HG02763 (cell line): ENCODE measurements around the gene TCEANC2.
"Not testable (repeated sequence)": the region's sequence is repeated elsewhere in the genome, so short reads cannot be mapped to it uniquely, and the experiment has no call there.

Experiments used
- ATAC-seq: cut with Tn5 transposase; IDR thresholded peaks from one replicate; pipeline ENCODE4 v1.9.1; 2021; ENCODE audit warnings: mild to moderate bottlenecking, moderate library complexity; ENCODE audit not compliant: unreplicated experiment

The TCEANC2 gene

GRCh38 chr1:54081306-54082270 is 28.2 kb downstream of the TCEANC2 start:
- peak; percentile 70 for ATAC-seq

- ATAC-seq = no peak
Measured at GRCh38 chr1:54084794-54085193, 31.4 kb downstream of the TCEANC2 start.

- no peak for ATAC-seq
Measured at GRCh38 chr1:54086754-54087153, 33.3 kb downstream of the TCEANC2 start.

GRCh38 chr1:54088385-54088784 is 35.0 kb downstream of the TCEANC2 start:
- ATAC-seq = no peak

DNA sequence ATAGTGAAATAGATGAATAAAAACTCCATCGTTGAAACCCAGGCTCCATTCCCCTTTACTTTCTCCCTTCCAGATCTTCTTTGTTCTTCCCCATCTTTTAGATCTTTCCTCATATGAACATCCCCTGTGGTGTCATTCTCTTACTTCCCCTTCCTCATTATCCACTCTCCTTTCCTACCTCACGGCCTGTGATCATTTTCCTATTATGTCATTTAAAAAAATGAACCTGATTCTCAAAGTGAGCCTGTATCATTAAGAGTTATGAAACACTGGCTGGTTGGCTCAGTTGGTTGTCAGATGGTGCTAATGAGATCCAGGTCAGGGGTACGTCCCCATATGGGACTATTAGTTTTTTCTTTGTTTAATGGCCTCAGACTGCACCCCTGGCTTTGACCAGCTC is 38.3 kb downstream of the TCEANC2 start:
- no peak for ATAC-seq

DNA sequence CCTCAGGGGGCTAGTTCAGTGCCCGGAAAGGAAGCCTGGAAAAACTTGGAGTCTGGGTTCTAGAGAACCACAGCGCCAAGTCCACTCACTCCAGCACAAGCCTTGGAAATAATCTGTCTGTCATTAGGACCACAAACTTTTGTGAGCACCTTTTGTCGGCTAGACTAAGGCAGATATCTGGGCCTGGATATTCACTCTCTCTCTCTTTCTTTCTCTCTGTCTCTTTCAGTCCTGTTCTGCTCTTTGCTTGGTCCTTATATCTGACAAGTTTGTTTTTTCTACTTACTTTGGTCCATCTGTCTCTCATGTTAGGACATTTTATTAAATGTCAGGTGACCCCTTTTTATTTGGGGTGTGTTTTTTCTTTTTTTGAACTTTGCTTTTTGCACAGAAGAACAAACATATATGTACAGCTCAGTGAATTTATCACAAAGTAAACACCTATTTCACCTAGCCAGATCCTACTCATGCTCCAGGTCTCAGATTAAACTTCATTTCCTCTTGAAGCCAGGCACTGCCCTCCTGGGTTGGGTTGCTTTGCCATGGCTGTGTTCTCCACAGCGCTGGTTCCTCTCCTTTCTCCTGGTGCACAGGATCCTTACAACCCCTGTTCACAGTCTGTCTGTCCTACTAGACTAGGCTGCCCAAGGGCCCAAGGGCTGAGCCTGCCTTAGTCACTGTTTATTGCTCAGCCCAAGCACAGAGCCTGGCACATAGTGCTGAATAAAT is 40.8 kb downstream of the TCEANC2 start:
- ATAC-seq = no peak

DNA sequence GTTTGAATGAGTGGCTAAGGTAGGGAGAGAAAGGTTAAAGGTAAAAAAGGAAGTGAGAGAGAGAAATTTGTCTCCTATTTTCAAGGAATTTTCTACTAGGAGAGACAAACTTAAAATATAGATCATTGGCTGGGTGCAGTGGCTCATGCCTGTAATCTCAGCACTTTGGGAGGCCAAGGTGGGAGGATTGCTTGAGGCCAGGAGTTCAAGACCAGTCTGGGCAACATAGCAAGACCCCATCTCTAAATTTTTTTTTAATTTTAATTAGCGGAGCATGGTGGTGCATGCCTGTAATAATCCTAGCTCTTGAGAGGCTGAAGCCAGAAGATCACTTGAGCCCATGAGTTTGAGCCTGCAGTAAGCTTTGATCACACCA is 41.3 kb downstream of the TCEANC2 start:
- ATAC-seq = not testable (repeated sequence)

DNA sequence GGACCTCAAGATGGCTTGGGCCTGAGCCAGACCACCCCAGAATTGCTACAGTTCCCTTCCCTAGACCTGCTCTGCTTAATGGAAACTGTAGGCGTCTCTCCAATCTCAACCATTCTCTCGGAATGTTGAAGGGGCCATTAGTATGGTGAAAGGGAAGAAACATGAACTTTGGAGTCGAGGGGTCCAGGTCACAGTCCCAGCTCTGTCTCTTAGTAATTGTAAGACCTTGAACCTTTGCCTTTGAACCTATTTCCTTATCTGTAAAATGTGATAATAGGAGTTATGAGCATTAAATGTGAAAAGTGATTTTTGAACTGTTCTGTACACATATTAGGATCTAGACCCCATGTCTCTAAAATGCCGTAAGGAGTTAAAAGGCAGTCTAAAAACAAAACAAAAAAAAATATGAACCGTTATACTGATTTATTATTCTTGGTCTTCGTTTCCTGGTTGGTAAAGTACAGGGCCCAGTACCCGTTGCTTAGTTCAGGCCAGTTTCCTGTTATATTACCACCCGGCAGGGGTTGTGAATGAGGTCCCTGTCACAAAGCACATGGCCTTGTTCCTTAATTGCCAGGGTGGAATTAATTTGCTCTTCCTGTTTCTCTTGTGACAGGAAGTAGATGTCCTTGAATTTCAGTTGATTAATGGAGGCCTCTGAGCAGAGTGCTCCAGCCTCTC is 42.3 kb downstream of the TCEANC2 start:
- ATAC-seq = no peak

GRCh38 chr1:54096227-54096876 is 42.9 kb downstream of the TCEANC2 start:
- ATAC-seq = no peak

DNA sequence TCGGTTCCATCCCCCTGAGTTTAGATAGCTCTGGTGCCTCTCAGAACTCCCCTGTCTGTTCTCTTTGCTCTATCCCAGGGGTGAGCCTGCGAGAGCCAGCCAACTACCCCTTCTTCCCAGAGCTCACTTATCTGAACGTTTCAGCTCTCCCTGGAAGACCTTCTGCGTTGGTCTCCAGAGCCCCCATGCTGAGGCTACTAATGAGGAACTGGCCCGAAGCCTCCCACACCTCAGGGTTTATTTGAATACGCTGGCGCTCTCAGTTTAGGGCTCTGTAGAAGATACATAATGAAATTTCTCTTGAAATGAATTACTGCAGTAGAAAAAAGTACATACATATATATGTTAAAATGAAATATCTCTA is 43.5 kb downstream of the TCEANC2 start:
- no peak for ATAC-seq

- ATAC-seq = no peak
Measured at GRCh38 chr1:54099061-54099610, 45.7 kb downstream of the TCEANC2 start.

DNA sequence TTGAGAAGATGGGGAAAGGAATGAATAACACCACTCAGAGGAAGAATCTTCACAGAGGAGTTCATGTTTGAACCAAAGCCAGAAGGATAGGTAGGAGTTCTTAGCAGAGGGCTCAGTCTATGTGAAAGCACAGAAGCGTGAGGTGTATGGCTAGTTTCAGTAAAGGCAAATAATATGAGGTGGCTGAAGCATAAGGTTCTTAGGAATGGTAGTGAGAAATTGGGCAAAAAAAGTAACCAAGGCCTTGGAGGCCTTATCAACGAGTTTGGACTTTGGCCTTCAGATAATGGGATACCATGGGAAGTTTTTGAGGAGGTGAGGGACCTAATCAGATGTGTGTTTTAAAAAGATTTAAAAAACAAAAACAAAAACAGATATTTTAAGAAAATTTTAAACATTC is 47.1 kb downstream of the TCEANC2 start:
- ATAC-seq = no peak

GRCh38 chr1:54103414-54103813 is 50.0 kb downstream of the TCEANC2 start:
- ATAC-seq = no peak

- not testable (repeated sequence) for ATAC-seq
Measured at GRCh38 chr1:54104613-54105012, 51.2 kb downstream of the TCEANC2 start.

GRCh38 chr1:54105080-54105479 is 51.7 kb downstream of the TCEANC2 start:
- no peak for ATAC-seq

- no peak for ATAC-seq
Measured at GRCh38 chr1:54105736-54106269, 52.4 kb downstream of the TCEANC2 start.

- no peak for ATAC-seq
Measured at GRCh38 chr1:54107131-54107530, 53.7 kb downstream of the TCEANC2 start.

GRCh38 chr1:54108156-54108555 is 54.7 kb downstream of the TCEANC2 start:
- ATAC-seq = no peak

GRCh38 chr1:54109129-54110090 is 56.0 kb downstream of the TCEANC2 start:
- ATAC-seq = no peak
